Suprapubic skin (tissue), 4 donors: Measurements from ENCODE around the gene WNT8B.
A peak's percentile ranks its signal among the peaks of the same experiment; 100 is the strongest.

ENCODE experiments used
- POLR2A ChIP-seq, 2 donors: fragments of 450-650 bp; IDR thresholded peaks; one replicate each; pipeline ENCODE4 v1.6.1; 2017; ENCODE audit warnings: antibody characterized with exemption in 2 of 2, mild to moderate bottlenecking in 2 of 2, moderate library complexity in 2 of 2
- POLR2AphosphoS5 ChIP-seq, 3 donors: sonication (generic); formaldehyde crosslinking; IDR thresholded peaks; one replicate each; pipeline ENCODE4 v1.6.1; 2017; ENCODE audit warnings: antibody characterized with exemption in 3 of 3
- TF ChIP-seq, protein P1 (sequence below), 2 donors: fragments of 200-600 bp in 1 of 2; fragments of 450-650 bp in 1 of 2; sonication (generic) in 1 of 2; IDR thresholded peaks; one replicate each; pipeline ENCODE4 v1.5.1; 2016 to 2019; ENCODE audit warnings: antibody characterized with exemption in 2 of 2, mild to moderate bottlenecking in 1 of 2, moderate library complexity in 1 of 2

DNA sequence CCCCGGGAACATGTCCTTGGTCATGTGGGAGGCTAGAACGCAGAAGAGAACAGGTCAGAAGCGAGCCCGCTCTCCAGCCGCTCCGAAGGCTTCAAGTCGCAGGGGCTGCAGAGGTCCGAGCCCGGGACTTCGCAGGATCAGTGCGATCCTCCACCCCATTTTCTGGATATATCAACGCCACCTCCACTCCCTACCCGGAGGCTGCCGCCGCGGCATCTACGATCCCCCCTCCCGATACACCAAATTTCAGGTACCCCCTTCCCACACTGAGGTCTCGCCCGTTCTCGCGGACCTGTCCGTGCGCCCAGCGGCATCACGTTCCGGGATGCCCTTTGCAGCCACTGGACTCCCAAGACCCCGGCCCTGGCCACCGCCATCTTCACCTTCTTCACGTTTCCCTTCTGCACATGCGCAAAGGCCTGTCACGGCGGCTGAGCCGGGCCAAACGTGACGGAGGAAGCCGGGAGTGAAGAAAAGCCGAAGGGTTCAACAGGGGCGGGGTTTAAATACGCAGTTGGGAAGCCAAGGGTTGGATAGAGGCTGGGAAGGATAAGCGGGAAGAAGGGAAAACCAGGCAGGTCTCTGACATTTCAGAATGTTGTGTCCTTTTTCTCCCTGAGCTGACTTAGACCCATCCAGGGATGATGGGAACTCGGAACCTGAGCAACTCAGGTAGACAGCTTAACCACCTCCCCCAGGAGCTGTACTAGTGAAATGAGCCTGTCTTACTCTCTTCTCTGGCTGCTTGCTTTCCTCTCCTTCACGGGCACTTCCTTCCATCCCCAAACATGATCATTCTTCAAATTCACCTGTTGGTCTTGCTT, 66.9 kb downstream of the WNT8B start, which contains the start of gene NDUFB8:
- TF ChIP-seq, protein P1, sequence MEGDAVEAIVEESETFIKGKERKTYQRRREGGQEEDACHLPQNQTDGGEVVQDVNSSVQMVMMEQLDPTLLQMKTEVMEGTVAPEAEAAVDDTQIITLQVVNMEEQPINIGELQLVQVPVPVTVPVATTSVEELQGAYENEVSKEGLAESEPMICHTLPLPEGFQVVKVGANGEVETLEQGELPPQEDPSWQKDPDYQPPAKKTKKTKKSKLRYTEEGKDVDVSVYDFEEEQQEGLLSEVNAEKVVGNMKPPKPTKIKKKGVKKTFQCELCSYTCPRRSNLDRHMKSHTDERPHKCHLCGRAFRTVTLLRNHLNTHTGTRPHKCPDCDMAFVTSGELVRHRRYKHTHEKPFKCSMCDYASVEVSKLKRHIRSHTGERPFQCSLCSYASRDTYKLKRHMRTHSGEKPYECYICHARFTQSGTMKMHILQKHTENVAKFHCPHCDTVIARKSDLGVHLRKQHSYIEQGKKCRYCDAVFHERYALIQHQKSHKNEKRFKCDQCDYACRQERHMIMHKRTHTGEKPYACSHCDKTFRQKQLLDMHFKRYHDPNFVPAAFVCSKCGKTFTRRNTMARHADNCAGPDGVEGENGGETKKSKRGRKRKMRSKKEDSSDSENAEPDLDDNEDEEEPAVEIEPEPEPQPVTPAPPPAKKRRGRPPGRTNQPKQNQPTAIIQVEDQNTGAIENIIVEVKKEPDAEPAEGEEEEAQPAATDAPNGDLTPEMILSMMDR (IDR thresholded peaks at IDR 0.05): no peak
- TF ChIP-seq POLR2AphosphoS5 (IDR thresholded peaks at IDR 0.05) (peak in 1 of 3 donors; percentile 33), POLR2A (IDR thresholded peaks at IDR 0.05) (peak in 1 of 2 donors; percentile 65)
